HepG2 (cell line): Measurements from ENCODE around the gene AFDN.

Experiments
- ADNP ChIP-seq: sonication (generic); formaldehyde crosslinking; IDR thresholded peaks from 2 replicates; pipeline ENCODE4 v1.4.0; 2020; ENCODE audit warnings: missing genetic modification reagents
- ASH2L ChIP-seq: fragments of 300-600, 200-600 bp; sonication (generic); IDR thresholded peaks from 2 replicates; pipeline ENCODE4 v1.7.0; 2017; ENCODE audit warnings: low read depth, mild to moderate bottlenecking, moderate library complexity, mixed read lengths, low read length; ENCODE audit not compliant: insufficient read length
- FOSL1 ChIP-seq: sonication (generic); formaldehyde crosslinking; IDR thresholded peaks from 2 replicates; pipeline ENCODE4 v1.9.0; 2021; ENCODE audit warnings: missing genetic modification reagents, borderline replicate concordance
- NR3C1 ChIP-seq: sonication (generic); formaldehyde crosslinking; IDR thresholded peaks from 2 replicates; pipeline ENCODE4 v1.4.0; 2020; ENCODE audit warnings: missing genetic modification reagents
- RAD21 ChIP-seq: fragments of 450-650 bp; formaldehyde crosslinking; IDR thresholded peaks from 2 replicates; pipeline ENCODE4 v1.5.0; 2020; ENCODE audit warnings: mild to moderate bottlenecking
- ZHX1 ChIP-seq: sonication (generic); formaldehyde crosslinking; IDR thresholded peaks from 2 replicates; pipeline ENCODE4 v1.8.1; 2022; ENCODE audit warnings: low read depth, mild to moderate bottlenecking, missing genetic modification reagents
- ZNF44 ChIP-seq: sonication (generic); formaldehyde crosslinking; IDR thresholded peaks from 2 replicates; pipeline ENCODE4 v1.5.1; 2020; ENCODE audit warnings: mild to moderate bottlenecking, missing genetic modification reagents

DNA sequence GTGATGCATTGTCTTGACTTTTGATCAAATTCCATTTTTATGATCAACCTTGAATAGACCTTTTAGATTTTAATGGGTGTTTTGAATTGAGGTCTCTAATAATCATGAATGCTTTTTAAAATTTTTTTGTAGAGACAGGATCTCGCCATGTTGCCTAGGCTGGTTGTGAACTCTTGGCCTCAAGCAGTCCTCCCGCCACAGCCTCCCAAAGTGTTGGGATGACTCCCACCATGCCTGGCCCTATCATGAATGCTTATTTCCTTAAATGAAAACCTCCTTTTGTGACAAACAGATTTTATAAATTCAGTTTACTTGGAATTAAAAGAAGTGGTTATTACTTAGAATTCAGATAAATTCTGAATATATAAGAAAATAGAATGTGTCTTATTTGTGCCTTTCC lies 110.6 kb downstream of the AFDN start:
- TF ChIP-seq RAD21 (CRISPR knock-in tag): no peak
- no peak for TF ChIP-seq ZHX1 (CRISPR knock-in tag)
- no peak for TF ChIP-seq FOSL1
- no peak for TF ChIP-seq ADNP (CRISPR knock-in tag)
- no peak for TF ChIP-seq ASH2L
- TF ChIP-seq NR3C1 (CRISPR knock-in tag): no peak
- TF ChIP-seq ZNF44 (CRISPR knock-in tag): no peak
